DMS53 treated with DMSO at 0.1 percent for 48 hours (cell line): ENCODE results near the gene LRIG1.
A peak's percentile ranks its signal among the peaks of the same experiment; 100 is the strongest.
"Not testable (repeated sequence)": the region's sequence is repeated elsewhere in the genome, so short reads cannot be mapped to it uniquely, and the experiment has no call there.

Experiments
- DNase-seq: peaks from one replicate; lab custom pipeline; 2025; ENCODE audit not compliant: unreplicated experiment; lab: John Stamatoyannopoulos, UW

Gene LRIG1

GRCh38 chr3:66427352-66427751 is 73.5 kb downstream of the LRIG1 start:
- DNase-seq, result no peak

GRCh38 chr3:66426135-66426534 is 74.7 kb downstream of the LRIG1 start:
- no peak for DNase-seq

GRCh38 chr3:66425576-66426114 is 75.2 kb downstream of the LRIG1 start:
- no peak for DNase-seq

GRCh38 chr3:66425032-66425431 is 75.8 kb downstream of the LRIG1 start:
- DNase-seq, result no peak

GRCh38 chr3:66423791-66424190 is 77.0 kb downstream of the LRIG1 start:
- DNase-seq, result no peak

GRCh38 chr3:66421893-66422292 is 78.9 kb downstream of the LRIG1 start:
- DNase-seq, result not testable (repeated sequence)

- DNase-seq, result not testable (repeated sequence)
Measured at GRCh38 chr3:66421144-66421543, 79.7 kb downstream of the LRIG1 start.

GRCh38 chr3:66419036-66419435 is 81.8 kb downstream of the LRIG1 start:
- DNase-seq, result no peak

- peak; percentile 49 for DNase-seq
Measured at GRCh38 chr3:66418475-66418931, 82.3 kb downstream of the LRIG1 start.

GRCh38 chr3:66416556-66417304 is 84.1 kb downstream of the LRIG1 start:
- DNase-seq, result no peak

- no peak for DNase-seq
Measured at GRCh38 chr3:66415867-66416428, 84.9 kb downstream of the LRIG1 start.

GRCh38 chr3:66414846-66415245 is 86.0 kb downstream of the LRIG1 start:
- no peak for DNase-seq

GRCh38 chr3:66413151-66413751 is 87.6 kb downstream of the LRIG1 start:
- no peak for DNase-seq

- DNase-seq, result no peak
Measured at GRCh38 chr3:66411961-66412887, 88.6 kb downstream of the LRIG1 start.

GRCh38 chr3:66411474-66411873 is 89.3 kb downstream of the LRIG1 start:
- no peak for DNase-seq

GRCh38 chr3:66410976-66411375 is 89.8 kb downstream of the LRIG1 start:
- no peak for DNase-seq

- DNase-seq, result no peak
Measured at GRCh38 chr3:66409771-66410754, 90.8 kb downstream of the LRIG1 start.

- DNase-seq, result no peak
Measured at GRCh38 chr3:66407611-66408218, 93.1 kb downstream of the LRIG1 start.

GRCh38 chr3:66406831-66407610 is 93.8 kb downstream of the LRIG1 start:
- DNase-seq, result no peak
